H1 (cell line): ENCODE data around the gene ROBO2. TPM values are rescaled to one million over a fixed set of nuclear protein-coding genes. Genes with fewer than 3 reads are reported as not detected.

ENCODE experiments used
- CTCF ChIA-PET: fragments of 300-600 bp; sonication (Branson Sonifier 250); formaldehyde crosslinking; loops from one replicate; lab custom pipeline; 2021; ENCODE audit not compliant: partially characterized antibody; lab: Charles Lee
- POLR2A ChIA-PET: fragments of 300-600 bp; sonication (Branson Sonifier 250); formaldehyde crosslinking; loops from one replicate; lab custom pipeline; 2021; ENCODE audit warnings: inconsistent platforms; ENCODE audit not compliant: partially characterized antibody; lab: Charles Lee
- DNase-seq, 2 experiments: peaks; one replicate each; pipeline versions ENCODE4 v3.0.0 to v3.0.0-alpha.2; 2010 to 2022; ENCODE audit warnings: low spot score in 2 of 2, low read depth in 1 of 2, mixed read lengths in 1 of 2
- FAIRE-seq: peaks from 2 replicates; lab custom pipeline; 2011; peaks lifted over from hg19 to GRCh38; lab: Jason Lieb, UNC
- H2AFZ ChIP-seq: 2 replicates; pipeline ENCODE4 v1.8.1; 2012; ENCODE audit warnings: low read length, inconsistent platforms
- H2AK5ac ChIP-seq: 2 replicates; pipeline ENCODE4 v1.6.1; 2013; ENCODE audit warnings: low read depth, low read length
- H2BK120ac ChIP-seq: replicated peaks from 2 replicates; pipeline ENCODE3; 2013; ENCODE audit warnings: low read depth, low read length, inconsistent platforms
- H2BK12ac ChIP-seq: 2 replicates; pipeline ENCODE4 v1.6.1; 2013; ENCODE audit warnings: low read depth, low read length
- H2BK15ac ChIP-seq: 2 replicates; pipeline ENCODE4 v1.6.1; 2013; ENCODE audit warnings: low read length
- H2BK20ac ChIP-seq: 2 replicates; pipeline ENCODE4 v1.6.1; 2013; ENCODE audit warnings: low read length
- H2BK5ac ChIP-seq: 2 replicates; pipeline ENCODE4 v1.6.1; 2013; ENCODE audit warnings: low read depth, low read length
- H3K14ac ChIP-seq: 2 replicates; pipeline ENCODE4 v1.6.1; 2013; ENCODE audit warnings: inconsistent platforms; ENCODE audit not compliant: insufficient read length
- H3K18ac ChIP-seq: 2 replicates; pipeline ENCODE4 v1.6.1; 2013; ENCODE audit warnings: low read length; ENCODE audit errors: extremely low read depth
- H3K23ac ChIP-seq: 2 replicates; pipeline ENCODE4 v1.6.1; 2013; ENCODE audit warnings: inconsistent platforms; ENCODE audit not compliant: insufficient read length
- H3K23me2 ChIP-seq: 2 replicates; pipeline ENCODE4 v1.6.1; 2013; ENCODE audit warnings: low read depth, low read length
- H3K27ac ChIP-seq: 2 replicates; pipeline ENCODE4 v1.6.1; 2011; ENCODE audit warnings: low read depth, low read length, inconsistent platforms
- H3K27me3 ChIP-seq, 4 experiments: replicated peaks in 1 of 4; 1 replicate in 1 of 4; 2 replicates in 3 of 4; pipeline versions ENCODE4 v1.6.1 to v1.8.1; 2011 to 2013; ENCODE audit warnings: low read length in 3 of 4, mild to moderate bottlenecking in 3 of 4, inconsistent platforms in 2 of 4, mixed read lengths in 2 of 4, moderate library complexity in 1 of 4; ENCODE audit not compliant: control insufficient read depth in 3 of 4, insufficient read depth in 3 of 4; ENCODE audit errors: extremely low read depth in 1 of 4
- H3K36me3 ChIP-seq, 4 experiments: 2 replicates each; pipeline versions ENCODE4 v1.6.1 to v1.8.1; 2011 to 2013; ENCODE audit warnings: mild to moderate bottlenecking in 4 of 4, low read length in 3 of 4, moderate library complexity in 2 of 4, control low read depth in 1 of 4, inconsistent platforms in 1 of 4; ENCODE audit not compliant: insufficient read depth in 4 of 4, control insufficient read depth in 2 of 4
- H3K4ac ChIP-seq: replicated peaks from 2 replicates; pipeline ENCODE3; 2013; ENCODE audit warnings: low read length, low read depth, mixed read lengths, inconsistent platforms; ENCODE audit not compliant: insufficient read length
- H3K4me1 ChIP-seq, 4 experiments: replicated peaks in 1 of 4; 1 replicate in 1 of 4; 2 replicates in 3 of 4; pipeline versions ENCODE4 v1.6.1 to v1.8.1; 2011 to 2013; ENCODE audit warnings: low read length in 3 of 4, inconsistent platforms in 2 of 4, mixed read lengths in 1 of 4; ENCODE audit not compliant: insufficient read depth in 4 of 4, control insufficient read depth in 3 of 4
- H3K4me2 ChIP-seq, 2 experiments: 2 replicates each; pipeline versions ENCODE4 v1.6.1 to v1.8.1; 2011 to 2013; ENCODE audit warnings: low read depth in 2 of 2, low read length in 2 of 2, control low read depth in 1 of 2, inconsistent platforms in 1 of 2, mild to moderate bottlenecking in 1 of 2; ENCODE audit not compliant: insufficient read depth in 1 of 2
- H3K4me3 ChIP-seq, 4 experiments: fragments of 200-600, 300-600 bp in 1 of 4; sonication (generic), shearing (Covaris generic), sonication (Bioruptor Twin) in 1 of 4; 2 replicates each; pipeline versions ENCODE4 v1.5.1 to v1.8.1; 2011 to 2016; ENCODE audit warnings: low read length in 4 of 4, low read depth in 3 of 4, control low read depth in 2 of 4, inconsistent platforms in 2 of 4, mild to moderate bottlenecking in 2 of 4, mixed read lengths in 1 of 4, moderate library complexity in 1 of 4; ENCODE audit not compliant: insufficient read depth in 2 of 4; ENCODE audit errors: extremely low read depth in 1 of 4
- H3K56ac ChIP-seq: replicated peaks from 2 replicates; pipeline ENCODE3; 2013; ENCODE audit warnings: low read depth, mild to moderate bottlenecking, mixed read lengths, low read length, inconsistent platforms; ENCODE audit not compliant: insufficient read length
- H3K79me1 ChIP-seq: 2 replicates; pipeline ENCODE4 v1.6.1; 2013; ENCODE audit warnings: low read depth, low read length, control low read depth
- H3K79me2 ChIP-seq, 2 experiments: 2 replicates each; pipeline versions ENCODE4 v1.6.1 to v1.8.1; 2012 to 2013; ENCODE audit warnings: low read length in 2 of 2, mild to moderate bottlenecking in 2 of 2, inconsistent platforms in 1 of 2; ENCODE audit not compliant: insufficient read depth in 2 of 2, control insufficient read depth in 1 of 2
- H3K9ac ChIP-seq, 4 experiments: replicated peaks in 1 of 4; 1 replicate in 1 of 4; 2 replicates in 3 of 4; pipeline versions ENCODE4 v1.6.1 to v1.8.1; 2011 to 2013; ENCODE audit warnings: low read depth in 3 of 4, low read length in 3 of 4, control low read depth in 2 of 4, mild to moderate bottlenecking in 2 of 4, moderate library complexity in 2 of 4, inconsistent platforms in 1 of 4; ENCODE audit errors: extremely low read depth in 1 of 4
- H3K9me3 ChIP-seq, 2 experiments: 2 replicates each; pipeline versions ENCODE4 v1.6.1 to v1.8.1; 2012 to 2013; ENCODE audit warnings: mild to moderate bottlenecking in 2 of 2, moderate library complexity in 2 of 2, control low read depth in 1 of 2, inconsistent platforms in 1 of 2, low read depth in 1 of 2, low read length in 1 of 2, mixed read lengths in 1 of 2; ENCODE audit not compliant: insufficient read depth in 2 of 2
- H4K20me1 ChIP-seq, 2 experiments: replicated peaks in 1 of 2; 2 replicates each; pipeline versions ENCODE3 to v1.8.1; 2011 to 2013; ENCODE audit warnings: inconsistent platforms in 2 of 2, low read length in 2 of 2, mild to moderate bottlenecking in 1 of 2; ENCODE audit not compliant: insufficient read depth in 2 of 2, control insufficient read depth in 1 of 2
- H4K5ac ChIP-seq: 2 replicates; pipeline ENCODE4 v1.6.1; 2013; ENCODE audit warnings: low read length, low read depth, mixed read lengths, inconsistent platforms; ENCODE audit not compliant: insufficient read length
- H4K8ac ChIP-seq: 2 replicates; pipeline ENCODE4 v1.8.0; 2013; ENCODE audit warnings: mild to moderate bottlenecking, moderate library complexity, low read length, inconsistent platforms; ENCODE audit not compliant: insufficient read depth; ENCODE audit errors: extremely low read depth
- H4K91ac ChIP-seq: replicated peaks from 2 replicates; pipeline ENCODE3; 2013; ENCODE audit warnings: low read length, mixed read lengths, inconsistent platforms; ENCODE audit not compliant: insufficient read length
- ASH2L ChIP-seq: fragments of 200-600, 300-600 bp; sonication (generic); IDR thresholded peaks from one replicate; pipeline ENCODE4 v1.7.1; 2017; ENCODE audit warnings: low read length
- BCL11A ChIP-seq, 2 experiments: IDR thresholded peaks; one replicate each; pipeline ENCODE4 v1.6.1; 2011; ENCODE audit warnings: low read depth in 2 of 2, low read length in 2 of 2, mild to moderate bottlenecking in 2 of 2
- CHD1 ChIP-seq: IDR thresholded peaks from 2 replicates; pipeline ENCODE4 v1.6.1; 2012; ENCODE audit warnings: low read depth, low read length, improper control_type of control experiment
- CHD2 ChIP-seq: IDR thresholded peaks from 2 replicates; pipeline ENCODE4 v1.6.1; 2012; ENCODE audit warnings: low read length, improper control_type of control experiment
- E2F6 ChIP-seq: IDR thresholded peaks from 2 replicates; pipeline ENCODE4 v1.6.1; 2012; ENCODE audit warnings: inconsistent platforms
- EGR1 ChIP-seq: IDR thresholded peaks from 2 replicates; pipeline ENCODE4 v1.6.1; 2011; ENCODE audit warnings: low read depth, low read length, borderline replicate concordance
- GABPA ChIP-seq: IDR thresholded peaks from 2 replicates; pipeline ENCODE4 v1.6.1; 2011; ENCODE audit warnings: mild to moderate bottlenecking, low read length, moderate library complexity, borderline replicate concordance; ENCODE audit not compliant: insufficient read depth
- JUND ChIP-seq: IDR thresholded peaks from 2 replicates; pipeline ENCODE4 v1.6.1; 2011; ENCODE audit warnings: mild to moderate bottlenecking, improper control_type of control experiment, low read length
- RXRA ChIP-seq: IDR thresholded peaks from 2 replicates; pipeline ENCODE4 v1.6.1; 2011; ENCODE audit warnings: low read depth, mild to moderate bottlenecking, low read length, moderate library complexity; ENCODE audit not compliant: insufficient read depth
- SIRT6 ChIP-seq: IDR thresholded peaks from one replicate; pipeline ENCODE4 v1.7.1; 2012; ENCODE audit warnings: low read length, inconsistent platforms
- SIX5 ChIP-seq: IDR thresholded peaks from 2 replicates; pipeline ENCODE4 v1.6.1; 2011; ENCODE audit warnings: mild to moderate bottlenecking, low read depth, low read length
- SRF ChIP-seq: IDR thresholded peaks from 2 replicates; pipeline ENCODE4 v1.6.1; 2011; ENCODE audit warnings: mild to moderate bottlenecking, low read depth, low read length, moderate library complexity
- TEAD4 ChIP-seq: IDR thresholded peaks from 2 replicates; pipeline ENCODE4 v1.6.1; 2012; ENCODE audit warnings: low read depth, low read length, inconsistent platforms, mixed read lengths
- USF2 ChIP-seq: IDR thresholded peaks from 2 replicates; pipeline ENCODE4 v1.6.1; 2011; ENCODE audit warnings: low read length, improper control_type of control experiment
- WGBS, 2 experiments: shearing (Covaris generic) in 1 of 2; methylation state at CpG; one replicate each; pipeline versions ENCODE4 v1.1.6 to v1.1.7; 2013 to 2015; ENCODE audit warnings: low lambda C conversion rate in 2 of 2, mixed read lengths in 2 of 2, inconsistent platforms in 1 of 2, low coverage in 1 of 2, missing lambda C conversion rate in 1 of 2; ENCODE audit not compliant: insufficient replicate concordance in 2 of 2, insufficient coverage in 1 of 2, insufficient read length in 1 of 2; ENCODE audit errors: extremely low coverage in 1 of 2, missing lambda C conversion rate in 1 of 2; 5-methylcytosine and 5-hydroxymethylcytosine counted together
- polyA plus RNA-seq, 7 experiments: library from polyadenylated mRNA; depleted of rRNA in 3 of 7; stranded (reverse) in 5 of 7; unstranded in 2 of 7; fragments of >200 nt in 5 of 7; fragments of 200-250 nt in 2 of 7; gene quantifications; 1 replicate in 5 of 7; 2 replicates in 1 of 7; 4 replicates in 1 of 7; pipeline versions ENCODE4 v1.2.1 to v1.2.3, GENCODE V29; 2011 to 2013; ENCODE audit warnings: missing spikeins in 2 of 7, mixed read lengths in 2 of 7
- total RNA-seq: library from RNA; stranded (reverse); fragmentation: NEBNext Ultra II Directional; extraction: Animal tissue kit (Norgen Biotek cat#: 25700); gene quantifications from 2 replicates; pipeline ENCODE4 v1.2.1, GENCODE V29; 2021

ROBO2 gene
- total and polyA plus RNA-seq, 2 of the 8 experiments (the other 6 are each of a cell fraction or from before 2014, with no cell fraction given): 1.5 to 2.9 TPM

GRCh38 chr3:77244981-77245380 is 205.1 kb downstream of the ROBO2 start:
- no peak overlapping the region for H3K4me2 ChIP-seq
- H3K27me3 ChIP-seq: no peaks in the 10 kb centered on the region
- no peak overlapping the region for H3K4me3 ChIP-seq
- TF ChIP-seq SIX5: no peak
- no peak for TF ChIP-seq RXRA
- no peak for TF ChIP-seq SIRT6
- TF ChIP-seq ASH2L: no peak
- no peak for TF ChIP-seq SRF
- TF ChIP-seq EGR1: no peak
- no peak for TF ChIP-seq USF2
- no peak for TF ChIP-seq CHD2
- no peak for TF ChIP-seq TEAD4
- no peak for TF ChIP-seq JUND
- no peak for TF ChIP-seq BCL11A (IDR thresholded peaks at IDR 0.05; ENCODE audit: low read depth in 2 of 2, low read length in 2 of 2)
- TF ChIP-seq E2F6: no peak
- TF ChIP-seq GABPA: no peak
- TF ChIP-seq CHD1: no peak

More at GRCh38 chr3:77244981-77245380, 205.1 kb downstream of the ROBO2 start:
- Histone ChIP-seq H3K79me2 (no peaks in the 10 kb centered on the region), H3K4ac (no peak overlapping the region), H3K9me3 (peaks cover 7 to 9% of the 10 kb centered on the region in 2 experiments; a peak in 3 of 4 replicates), H2AFZ (no peak overlapping the region), H3K36me3 (peaks cover 0 to 4% (median 0%) of the 10 kb centered on the region in 4 experiments; a peak in 1 of 8 replicates), H4K91ac (no peak overlapping the region), H3K56ac (no peak overlapping the region), H4K8ac (no peak overlapping the region), H2BK120ac (no peak overlapping the region), H4K5ac (no peak overlapping the region), H3K4me1 (peaks cover 0 to 2% (median 0%) of the 10 kb centered on the region in 4 experiments; a peak in 1 of 7 replicates), H2BK12ac (no peak overlapping the region), H4K20me1 (no peaks in the 10 kb centered on the region), H2BK15ac (no peak overlapping the region), H3K79me1 (no peaks in the 10 kb centered on the region), H3K23me2 (peaks cover 1% of the 10 kb centered on the region; the same call in 1 of the 2 replicates), H3K14ac (no peak overlapping the region), H2AK5ac (no peak overlapping the region), H3K23ac (no peak overlapping the region), H2BK5ac (no peak overlapping the region), H2BK20ac (no peak overlapping the region), H3K9ac (no peak overlapping the region), H3K27ac (no peak overlapping the region), H3K18ac (no peak overlapping the region)
- FAIRE-seq: no peak
- POLR2A ChIA-PET: no interaction called here
- DNase-seq: no peak
- WGBS, 2 experiments: 91% methylated on average over 3 of the region's 3 CpGs; no CpG with 5 or more reads in 1 of the 2 experiments
- CTCF ChIA-PET: no interaction called here
